HEK293T (cell line): ENCODE results near the gene SAAL1.

Experiments used
- ARNT ChIP-seq: fragments of 450-650 bp; IDR thresholded peaks from 2 replicates; pipeline ENCODE4 v1.6.1; 2017; ENCODE audit warnings: mild to moderate bottlenecking
- BHLHE40 ChIP-seq: fragments of 450-650 bp; IDR thresholded peaks from 2 replicates; pipeline ENCODE4 v1.6.1; 2016; ENCODE audit warnings: mild to moderate bottlenecking, moderate library complexity, borderline replicate concordance
- CTBP1 ChIP-seq: fragments of 450-650 bp; IDR thresholded peaks from 2 replicates; pipeline ENCODE4 v1.6.1; 2016; ENCODE audit warnings: borderline replicate concordance
- ELF4 ChIP-seq: fragments of 450-650 bp; IDR thresholded peaks from 2 replicates; pipeline ENCODE4 v1.6.1; 2017; ENCODE audit warnings: antibody characterized with exemption
- FOXK2 ChIP-seq: fragments of 450-650 bp; IDR thresholded peaks from 2 replicates; pipeline ENCODE4 v1.6.1; 2016; ENCODE audit warnings: mild to moderate bottlenecking
- FOXM1 ChIP-seq: fragments of 450-650 bp; IDR thresholded peaks from 2 replicates; pipeline ENCODE4 v1.6.1; 2017; ENCODE audit warnings: mild to moderate bottlenecking, borderline replicate concordance
- SP1 ChIP-seq: fragments of 450-650 bp; IDR thresholded peaks from 2 replicates; pipeline ENCODE4 v1.6.1; 2017
- SUZ12 ChIP-seq: fragments of 450-650 bp; IDR thresholded peaks from 2 replicates; pipeline ENCODE4 v1.6.1; 2016; ENCODE audit warnings: mild to moderate bottlenecking
- TARDBP ChIP-seq: fragments of 450-650 bp; IDR thresholded peaks from 2 replicates; pipeline ENCODE4 v1.6.1; 2016
- ZNF384 ChIP-seq: fragments of 450-650 bp; IDR thresholded peaks from 2 replicates; pipeline ENCODE4 v1.6.1; 2016

- TF ChIP-seq FOXK2: no peak
- TF ChIP-seq ARNT: no peak
- TF ChIP-seq CTBP1: no peak
- TF ChIP-seq ELF4: no peak
- no peak for TF ChIP-seq SUZ12
- no peak for TF ChIP-seq SP1
- no peak for TF ChIP-seq BHLHE40
- TF ChIP-seq ZNF384: no peak
- no peak for TF ChIP-seq TARDBP
- TF ChIP-seq FOXM1: no peak
Observed at GRCh38 chr11:18088366-18088765, 17.5 kb downstream of the SAAL1 start.
